WTC11 (cell line): ENCODE data around the gene PRR35.

ENCODE experiments used
- CREB1 ChIP-seq: sonication (generic); formaldehyde crosslinking; IDR thresholded peaks from 2 replicates; pipeline ENCODE4 v1.8.0; 2023; ENCODE audit warnings: mild to moderate bottlenecking, missing genetic modification reagents
- ELF4 ChIP-seq: sonication (generic); formaldehyde crosslinking; IDR thresholded peaks from 2 replicates; pipeline ENCODE4 v1.8.1; 2022; ENCODE audit warnings: low read depth, mild to moderate bottlenecking, moderate library complexity, missing genetic modification reagents
- ESRRA ChIP-seq: sonication (generic); formaldehyde crosslinking; IDR thresholded peaks from 2 replicates; pipeline ENCODE4 v1.8.1; 2022; ENCODE audit warnings: mild to moderate bottlenecking, missing genetic modification reagents, borderline replicate concordance
- GTF2I ChIP-seq: fragments of 250-450 bp; sonication (Bioruptor Pico); conservative IDR thresholded peaks from 2 replicates; pipeline ENCODE4 v1.4.0; 2021; ENCODE audit warnings: mild to moderate bottlenecking
- TEAD4 ChIP-seq: sonication (generic); formaldehyde crosslinking; IDR thresholded peaks from 2 replicates; pipeline ENCODE4 v1.8.0; 2022; ENCODE audit warnings: mild to moderate bottlenecking, missing genetic modification reagents
- ZNF121 ChIP-seq: sonication (generic); formaldehyde crosslinking; IDR thresholded peaks from 2 replicates; pipeline ENCODE4 v1.8.0; 2023; ENCODE audit warnings: missing genetic modification reagents
- TF ChIP-seq, protein P1 (sequence below): fragments of 200-600 bp; IDR thresholded peaks from 2 replicates; pipeline ENCODE4 v1.8.0; 2022; ENCODE audit warnings: antibody characterized with exemption
- TF ChIP-seq, protein P2 (sequence below): sonication (generic); formaldehyde crosslinking; IDR thresholded peaks from 2 replicates; pipeline ENCODE4 v1.8.1; 2022; ENCODE audit warnings: low read depth, missing genetic modification reagents, borderline replicate concordance
- TF ChIP-seq, protein P3 (sequence below): sonication (generic); formaldehyde crosslinking; IDR thresholded peaks from 2 replicates; pipeline ENCODE4 v1.8.0; 2023; ENCODE audit warnings: mild to moderate bottlenecking, missing genetic modification reagents
- TF ChIP-seq, protein P4 (sequence below): sonication (generic); formaldehyde crosslinking; IDR thresholded peaks from 2 replicates; pipeline ENCODE4 v1.8.1; 2022; ENCODE audit warnings: mild to moderate bottlenecking, missing genetic modification reagents, moderate library complexity, borderline replicate concordance
- TF ChIP-seq, protein P5 (sequence below): sonication (generic); formaldehyde crosslinking; IDR thresholded peaks from 2 replicates; pipeline ENCODE4 v1.8.1; 2023; ENCODE audit warnings: mild to moderate bottlenecking, moderate library complexity, missing genetic modification reagents

DNA sequence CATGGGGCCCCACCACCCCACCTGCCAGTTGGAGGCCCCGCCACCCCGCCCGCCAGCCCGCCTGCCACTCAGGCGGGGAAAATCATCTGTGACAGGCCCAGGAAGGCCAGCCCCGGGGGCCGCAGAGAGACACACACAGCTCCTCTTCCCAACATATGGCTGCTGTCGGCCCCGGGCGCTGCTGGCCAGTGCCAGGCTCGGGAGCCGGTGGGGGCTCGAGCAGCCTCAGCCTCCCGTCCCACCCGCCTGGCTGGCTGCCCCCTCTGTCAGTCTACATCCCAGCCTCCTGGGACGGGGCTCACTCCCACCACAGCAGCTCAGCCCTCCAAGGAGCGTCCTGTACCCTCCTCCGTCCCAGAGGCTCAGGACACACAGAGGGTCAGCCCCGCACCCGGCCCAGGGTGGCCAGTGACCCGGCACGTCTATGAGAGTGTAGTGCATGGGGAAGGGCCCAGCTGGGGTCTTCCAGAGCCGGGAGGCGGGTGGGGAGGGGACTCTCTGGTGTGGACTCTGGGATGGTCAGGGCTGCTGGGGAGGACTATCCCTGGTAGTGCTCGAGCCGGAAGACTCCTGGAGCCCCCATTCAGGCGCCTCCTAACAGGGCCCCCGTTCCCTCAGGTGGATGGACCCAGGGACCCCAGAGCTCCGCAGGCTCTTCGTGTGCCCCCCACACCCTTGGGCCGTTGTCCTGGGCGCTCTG lies 3.6 kb upstream of the PRR35 start:
- TF ChIP-seq, protein P1, sequence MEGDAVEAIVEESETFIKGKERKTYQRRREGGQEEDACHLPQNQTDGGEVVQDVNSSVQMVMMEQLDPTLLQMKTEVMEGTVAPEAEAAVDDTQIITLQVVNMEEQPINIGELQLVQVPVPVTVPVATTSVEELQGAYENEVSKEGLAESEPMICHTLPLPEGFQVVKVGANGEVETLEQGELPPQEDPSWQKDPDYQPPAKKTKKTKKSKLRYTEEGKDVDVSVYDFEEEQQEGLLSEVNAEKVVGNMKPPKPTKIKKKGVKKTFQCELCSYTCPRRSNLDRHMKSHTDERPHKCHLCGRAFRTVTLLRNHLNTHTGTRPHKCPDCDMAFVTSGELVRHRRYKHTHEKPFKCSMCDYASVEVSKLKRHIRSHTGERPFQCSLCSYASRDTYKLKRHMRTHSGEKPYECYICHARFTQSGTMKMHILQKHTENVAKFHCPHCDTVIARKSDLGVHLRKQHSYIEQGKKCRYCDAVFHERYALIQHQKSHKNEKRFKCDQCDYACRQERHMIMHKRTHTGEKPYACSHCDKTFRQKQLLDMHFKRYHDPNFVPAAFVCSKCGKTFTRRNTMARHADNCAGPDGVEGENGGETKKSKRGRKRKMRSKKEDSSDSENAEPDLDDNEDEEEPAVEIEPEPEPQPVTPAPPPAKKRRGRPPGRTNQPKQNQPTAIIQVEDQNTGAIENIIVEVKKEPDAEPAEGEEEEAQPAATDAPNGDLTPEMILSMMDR, result no peak
- TF ChIP-seq, protein P2, sequence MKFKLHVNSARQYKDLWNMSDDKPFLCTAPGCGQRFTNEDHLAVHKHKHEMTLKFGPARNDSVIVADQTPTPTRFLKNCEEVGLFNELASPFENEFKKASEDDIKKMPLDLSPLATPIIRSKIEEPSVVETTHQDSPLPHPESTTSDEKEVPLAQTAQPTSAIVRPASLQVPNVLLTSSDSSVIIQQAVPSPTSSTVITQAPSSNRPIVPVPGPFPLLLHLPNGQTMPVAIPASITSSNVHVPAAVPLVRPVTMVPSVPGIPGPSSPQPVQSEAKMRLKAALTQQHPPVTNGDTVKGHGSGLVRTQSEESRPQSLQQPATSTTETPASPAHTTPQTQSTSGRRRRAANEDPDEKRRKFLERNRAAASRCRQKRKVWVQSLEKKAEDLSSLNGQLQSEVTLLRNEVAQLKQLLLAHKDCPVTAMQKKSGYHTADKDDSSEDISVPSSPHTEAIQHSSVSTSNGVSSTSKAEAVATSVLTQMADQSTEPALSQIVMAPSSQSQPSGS (CRISPR knock-in tag), result no peak
- TF ChIP-seq, protein P3, sequence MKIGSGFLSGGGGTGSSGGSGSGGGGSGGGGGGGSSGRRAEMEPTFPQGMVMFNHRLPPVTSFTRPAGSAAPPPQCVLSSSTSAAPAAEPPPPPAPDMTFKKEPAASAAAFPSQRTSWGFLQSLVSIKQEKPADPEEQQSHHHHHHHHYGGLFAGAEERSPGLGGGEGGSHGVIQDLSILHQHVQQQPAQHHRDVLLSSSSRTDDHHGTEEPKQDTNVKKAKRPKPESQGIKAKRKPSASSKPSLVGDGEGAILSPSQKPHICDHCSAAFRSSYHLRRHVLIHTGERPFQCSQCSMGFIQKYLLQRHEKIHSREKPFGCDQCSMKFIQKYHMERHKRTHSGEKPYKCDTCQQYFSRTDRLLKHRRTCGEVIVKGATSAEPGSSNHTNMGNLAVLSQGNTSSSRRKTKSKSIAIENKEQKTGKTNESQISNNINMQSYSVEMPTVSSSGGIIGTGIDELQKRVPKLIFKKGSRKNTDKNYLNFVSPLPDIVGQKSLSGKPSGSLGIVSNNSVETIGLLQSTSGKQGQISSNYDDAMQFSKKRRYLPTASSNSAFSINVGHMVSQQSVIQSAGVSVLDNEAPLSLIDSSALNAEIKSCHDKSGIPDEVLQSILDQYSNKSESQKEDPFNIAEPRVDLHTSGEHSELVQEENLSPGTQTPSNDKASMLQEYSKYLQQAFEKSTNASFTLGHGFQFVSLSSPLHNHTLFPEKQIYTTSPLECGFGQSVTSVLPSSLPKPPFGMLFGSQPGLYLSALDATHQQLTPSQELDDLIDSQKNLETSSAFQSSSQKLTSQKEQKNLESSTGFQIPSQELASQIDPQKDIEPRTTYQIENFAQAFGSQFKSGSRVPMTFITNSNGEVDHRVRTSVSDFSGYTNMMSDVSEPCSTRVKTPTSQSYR (CRISPR knock-in tag), result no peak
- TF ChIP-seq ZNF121 (CRISPR knock-in tag) (no peak), TEAD4 (no peak), CREB1 (CRISPR knock-in tag) (no peak), ELF4 (CRISPR knock-in tag) (no peak), GTF2I (CRISPR knock-in tag) (no peak), ESRRA (CRISPR knock-in tag) (no peak)
- TF ChIP-seq, protein P4, sequence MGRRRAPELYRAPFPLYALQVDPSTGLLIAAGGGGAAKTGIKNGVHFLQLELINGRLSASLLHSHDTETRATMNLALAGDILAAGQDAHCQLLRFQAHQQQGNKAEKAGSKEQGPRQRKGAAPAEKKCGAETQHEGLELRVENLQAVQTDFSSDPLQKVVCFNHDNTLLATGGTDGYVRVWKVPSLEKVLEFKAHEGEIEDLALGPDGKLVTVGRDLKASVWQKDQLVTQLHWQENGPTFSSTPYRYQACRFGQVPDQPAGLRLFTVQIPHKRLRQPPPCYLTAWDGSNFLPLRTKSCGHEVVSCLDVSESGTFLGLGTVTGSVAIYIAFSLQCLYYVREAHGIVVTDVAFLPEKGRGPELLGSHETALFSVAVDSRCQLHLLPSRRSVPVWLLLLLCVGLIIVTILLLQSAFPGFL (CRISPR knock-in tag), result no peak
- TF ChIP-seq, protein P5, sequence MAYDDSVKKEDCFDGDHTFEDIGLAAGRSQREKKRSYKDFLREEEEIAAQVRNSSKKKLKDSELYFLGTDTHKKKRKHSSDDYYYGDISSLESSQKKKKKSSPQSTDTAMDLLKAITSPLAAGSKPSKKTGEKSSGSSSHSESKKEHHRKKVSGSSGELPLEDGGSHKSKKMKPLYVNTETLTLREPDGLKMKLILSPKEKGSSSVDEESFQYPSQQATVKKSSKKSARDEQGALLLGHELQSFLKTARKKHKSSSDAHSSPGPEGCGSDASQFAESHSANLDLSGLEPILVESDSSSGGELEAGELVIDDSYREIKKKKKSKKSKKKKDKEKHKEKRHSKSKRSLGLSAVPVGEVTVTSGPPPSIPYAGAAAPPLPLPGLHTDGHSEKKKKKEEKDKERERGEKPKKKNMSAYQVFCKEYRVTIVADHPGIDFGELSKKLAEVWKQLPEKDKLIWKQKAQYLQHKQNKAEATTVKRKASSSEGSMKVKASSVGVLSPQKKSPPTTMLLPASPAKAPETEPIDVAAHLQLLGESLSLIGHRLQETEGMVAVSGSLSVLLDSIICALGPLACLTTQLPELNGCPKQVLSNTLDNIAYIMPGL (CRISPR knock-in tag), result no peak
